ENCODE measurements around the gene ZNF415.
A peak's percentile ranks its signal among the peaks of the same experiment; 100 is the strongest.
"Not testable (repeated sequence)": the region's sequence is repeated elsewhere in the genome, so short reads cannot be mapped to it uniquely, and the experiment has no call there.

ZNF415 gene

GRCh38 chr19:53132141-53132991 is at the start of gene ZNF415:
Gene ZNF415, minus strand, starts transcription at chr19:53132910. Its CDS starts 10,234 bp downstream, at chr19:53122676.
- peak; percentile 28 for DNase-seq

DNA sequence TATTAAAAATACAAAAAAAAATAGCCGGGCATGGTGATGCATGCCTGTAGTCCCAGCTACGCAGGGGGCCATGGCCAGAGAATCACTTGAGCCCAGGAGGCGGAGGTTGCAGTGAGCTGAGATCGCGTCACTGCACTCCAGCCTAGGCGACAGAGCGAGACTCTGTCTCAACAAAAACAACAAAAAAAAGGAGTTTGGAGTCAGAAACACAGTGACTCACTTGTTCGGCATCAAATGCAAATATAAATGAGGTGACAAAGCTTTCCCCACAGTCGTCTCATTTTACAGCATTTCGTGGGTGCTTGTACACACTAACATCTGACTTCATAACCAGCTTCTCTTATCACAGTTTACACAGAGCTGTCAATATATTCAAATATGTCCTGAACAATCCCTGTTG is 49.5 kb upstream of the ZNF415 start:
- no peak for DNase-seq

DNA sequence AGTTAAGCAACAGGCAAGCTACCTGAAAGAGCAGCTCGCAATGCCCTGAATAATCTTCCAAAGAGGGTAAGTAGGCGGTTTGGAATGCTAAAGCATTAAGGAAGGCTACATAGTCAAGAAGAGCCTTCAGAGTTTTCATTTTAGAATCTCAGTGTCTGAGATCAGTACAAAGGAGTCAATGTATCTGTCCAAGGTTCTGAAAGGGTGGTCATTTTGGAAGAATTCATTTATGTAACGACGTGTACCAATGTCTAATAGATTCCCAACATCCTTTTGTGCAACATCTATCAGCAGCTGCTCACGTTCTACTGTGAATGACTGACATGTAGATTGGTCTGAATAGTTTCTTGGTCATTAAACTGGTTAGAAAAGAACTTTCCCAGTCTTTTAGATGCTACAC is 45.3 kb upstream of the ZNF415 start:
- no peak for DNase-seq

- no peak for DNase-seq
These were observed 40.2 kb upstream of the ZNF415 start for GRCh38 chr19:53172889-53173288.

DNA sequence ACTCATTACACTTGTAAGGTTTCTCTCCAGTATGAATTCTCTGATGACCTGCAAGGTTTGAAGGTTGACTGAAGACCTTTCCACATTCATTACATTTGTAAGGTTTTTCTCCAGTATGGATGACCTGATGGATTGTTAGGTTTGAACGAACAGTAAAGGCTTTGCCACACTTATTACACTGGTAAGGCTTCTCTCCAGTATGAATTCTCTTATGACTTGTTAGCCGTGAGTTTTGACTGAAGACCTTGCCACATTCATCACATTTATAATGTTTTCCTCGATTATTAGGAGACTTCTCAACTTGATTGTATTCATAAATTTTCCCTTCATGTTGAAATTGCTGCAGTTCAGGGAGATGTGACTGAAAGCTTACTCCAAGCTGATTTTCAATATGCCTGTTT is 33.0 kb upstream of the ZNF415 start:
- no peak for DNase-seq

GRCh38 chr19:53161123-53161522 is 28.4 kb upstream of the ZNF415 start:
- no peak for DNase-seq

DNA sequence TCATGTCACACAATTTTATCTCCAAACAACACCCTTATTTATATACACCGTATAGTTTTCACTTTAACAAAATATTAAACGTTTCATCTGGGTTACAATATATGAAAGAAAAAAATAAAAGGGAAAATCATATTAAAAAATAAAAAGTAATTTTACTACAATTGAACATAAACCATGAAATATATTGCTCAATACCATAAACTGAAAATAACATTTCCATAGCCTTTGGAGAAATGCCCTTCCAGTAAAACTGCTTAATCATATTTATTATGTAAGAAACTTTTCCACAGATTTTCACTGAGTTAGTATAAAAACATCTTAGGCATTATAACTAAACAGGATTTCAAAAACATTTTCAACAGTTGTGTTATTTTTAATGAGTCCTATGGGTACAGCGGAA is 27.6 kb upstream of the ZNF415 start:
- DNase-seq = no peak

GRCh38 chr19:53158119-53158656 is 25.5 kb upstream of the ZNF415 start:
- peak; percentile 13 for DNase-seq

GRCh38 chr19:53157626-53158025 is 24.9 kb upstream of the ZNF415 start:
- no peak for DNase-seq

DNA sequence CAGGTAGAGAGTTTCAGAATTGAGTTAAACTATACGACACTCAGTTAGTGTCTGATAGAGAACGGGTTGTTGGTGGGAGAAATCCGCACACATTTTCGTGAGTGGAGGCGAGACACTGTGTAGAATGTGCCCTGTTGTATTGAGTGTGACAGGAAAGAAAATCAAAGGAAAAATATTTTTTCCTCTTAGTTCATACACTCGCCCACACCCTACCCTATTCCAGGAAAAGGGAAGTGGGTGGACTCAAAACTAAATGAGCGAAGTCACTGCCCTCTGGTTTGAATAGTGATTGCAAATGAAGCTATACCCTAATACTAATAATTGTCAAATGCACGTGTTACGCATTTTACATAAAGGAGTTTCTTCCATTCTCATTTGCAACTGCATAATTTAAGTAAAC is 24.1 kb upstream of the ZNF415 start:
- no peak for DNase-seq

GRCh38 chr19:53147645-53148044 is 14.9 kb upstream of the ZNF415 start:
- DNase-seq = no peak

DNA sequence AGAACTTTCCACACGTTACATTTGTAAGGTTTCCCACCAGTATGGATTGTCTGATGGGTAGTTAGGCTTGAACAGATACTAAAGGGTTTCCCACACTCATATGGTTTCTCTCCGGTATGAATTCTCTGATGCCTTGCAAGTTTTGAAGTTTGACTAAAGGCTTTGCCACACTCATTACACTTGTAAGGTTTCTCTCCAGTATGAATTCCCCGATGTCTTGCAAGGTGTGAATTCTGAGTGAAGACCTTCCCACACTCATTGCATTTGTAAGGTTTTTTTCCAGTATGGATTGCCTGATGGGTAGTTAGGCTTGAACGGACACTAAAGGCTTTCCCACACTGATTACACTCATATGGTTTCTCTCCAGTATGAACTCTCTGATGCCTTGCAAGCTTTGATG is 7.6 kb upstream of the ZNF415 start:
- no peak for DNase-seq

GRCh38 chr19:53136432-53136831 is 3.7 kb upstream of the ZNF415 start:
- no peak for DNase-seq

- DNase-seq = no peak
These were observed 983 bp downstream of the ZNF415 start for GRCh38 chr19:53131727-53132126.

DNA sequence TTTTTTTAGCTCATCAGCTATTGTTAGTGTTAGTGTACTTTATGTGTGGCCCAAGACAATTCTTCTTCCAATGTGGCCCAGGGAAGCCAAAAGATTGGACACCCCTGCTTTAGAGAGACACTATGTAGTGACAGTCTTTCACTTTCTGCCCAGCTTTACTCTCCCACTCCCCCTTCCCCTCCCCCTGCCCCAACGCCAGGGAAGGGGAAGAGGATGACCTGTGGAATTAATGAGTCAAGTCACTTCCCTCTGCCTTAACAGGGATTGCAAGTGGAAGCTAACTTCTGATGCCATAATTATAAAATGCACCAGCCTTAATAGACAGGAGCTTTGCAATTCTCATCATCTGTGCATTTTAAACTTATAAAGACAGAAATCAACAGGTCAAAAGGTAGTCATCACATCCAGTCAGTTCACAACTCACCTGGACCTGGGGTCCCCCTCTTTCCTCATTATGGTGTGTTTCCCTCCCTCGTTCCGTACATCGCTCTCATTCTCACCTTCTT is 1.6 kb downstream of the ZNF415 start:
- DNase-seq = no peak

DNA sequence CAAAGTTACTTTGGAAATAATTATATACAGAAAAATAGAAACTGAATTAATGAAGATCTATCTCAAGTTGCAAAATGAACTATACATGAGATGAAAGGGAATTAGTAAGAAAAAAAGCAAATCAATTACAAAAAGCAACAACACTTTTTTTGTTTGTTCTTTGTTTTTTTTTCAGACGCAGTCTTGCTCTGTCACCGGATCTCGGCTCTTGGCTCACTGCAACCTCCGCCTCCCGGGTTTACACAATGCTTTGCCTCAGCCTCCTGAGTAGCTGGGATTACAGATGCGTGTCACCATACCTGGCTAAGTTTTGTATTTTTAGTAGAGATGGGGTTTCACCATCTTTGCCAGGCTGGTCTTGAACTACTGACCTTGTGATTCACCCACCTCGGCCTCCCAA is 2.2 kb downstream of the ZNF415 start:
- DNase-seq = no peak

GRCh38 chr19:53126733-53127526 is 5.8 kb downstream of the ZNF415 start:
- not testable (repeated sequence) for DNase-seq

GRCh38 chr19:53123400-53123799 is 9.3 kb downstream of the ZNF415 start:
- no peak for DNase-seq

GRCh38 chr19:53112286-53112685 is 20.4 kb downstream of the ZNF415 start:
- no peak for DNase-seq

- DNase-seq = no peak
These were observed 23.2 kb downstream of the ZNF415 start for GRCh38 chr19:53109527-53109926.

DNA sequence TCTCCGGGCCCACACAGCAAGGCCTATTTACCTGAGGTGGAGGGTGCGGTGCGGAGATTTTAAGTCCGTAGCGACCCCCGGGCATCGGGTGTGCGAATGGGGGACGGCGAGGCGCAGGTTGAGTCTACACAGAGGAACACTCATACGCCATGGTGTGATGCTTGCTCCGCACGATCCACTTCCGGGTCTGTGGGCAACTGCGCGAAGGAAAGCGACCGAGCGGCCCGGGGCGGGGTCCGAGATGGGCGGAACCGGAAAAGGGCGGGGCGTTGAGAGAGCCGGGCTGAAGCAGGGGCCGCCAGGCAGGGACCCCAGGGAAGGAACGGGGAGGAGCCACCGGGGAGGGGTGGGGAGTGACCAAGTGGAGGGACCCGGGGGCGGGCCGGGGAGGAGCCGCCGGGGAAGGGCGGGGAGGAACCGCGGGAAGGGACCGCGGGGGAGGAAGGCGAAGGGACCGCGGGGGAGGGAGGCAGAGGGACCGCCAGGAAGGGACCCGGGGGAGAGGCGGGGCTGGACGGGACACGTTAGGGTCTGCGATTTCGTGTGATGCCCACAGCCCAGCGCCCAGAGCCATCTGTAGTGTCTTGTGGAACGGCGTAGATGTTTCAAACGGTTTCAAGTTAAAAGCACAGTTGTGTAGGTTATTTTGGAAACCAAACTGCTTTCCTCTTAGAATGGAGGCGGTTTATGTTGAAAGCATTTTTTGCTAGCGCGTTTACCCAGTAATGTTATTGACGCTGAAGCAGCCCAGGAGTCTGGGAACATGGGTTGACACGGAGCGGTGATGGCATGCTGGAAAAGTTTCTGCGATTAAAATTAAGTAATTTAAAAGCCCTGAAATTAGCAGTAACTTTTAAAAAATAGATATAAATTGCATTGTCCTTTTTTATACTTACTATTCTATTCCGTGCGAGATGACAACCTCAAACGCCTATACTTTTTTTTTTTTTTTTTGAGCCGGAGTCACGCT is 29.2 kb downstream of the ZNF415 start, which contains the start of gene ZNF160:
Gene ZNF160 (minus strand): TSS at position 189 of the 970 bp plus-strand sequence. CDS start 17,146 bp downstream, outside the sequence.
- peak; percentile 100 for DNase-seq

DNA sequence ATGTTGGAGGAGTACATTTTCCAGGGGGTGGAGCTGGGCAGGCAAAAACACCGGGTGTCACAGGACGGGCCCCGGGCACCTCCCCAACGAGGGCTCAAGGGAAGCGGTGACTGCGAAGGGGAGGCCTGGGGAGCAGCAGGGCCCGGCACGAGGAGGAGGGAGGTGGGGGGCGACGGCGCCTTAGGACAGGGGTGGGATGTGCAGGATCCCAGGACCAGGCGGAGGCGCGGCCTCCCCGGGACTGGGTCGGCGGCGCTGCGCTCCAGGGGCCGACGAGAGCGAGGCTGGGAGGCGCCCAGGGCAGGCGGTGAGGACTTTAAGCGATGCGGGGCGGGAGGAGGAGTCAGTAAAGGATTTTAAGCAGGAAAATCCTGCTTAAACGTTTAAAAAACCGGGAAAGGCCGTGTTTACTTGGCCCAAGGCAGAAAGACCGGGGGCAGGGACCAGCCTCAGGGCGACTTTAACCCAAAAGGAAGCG is 29.9 kb downstream of the ZNF415 start:
- peak; percentile 41 for DNase-seq

Data from activated naive CD4-positive, alpha-beta T cell treated with Interleukin-2 at 50 U/mL for 16 hours (primary cell).